AG09309 (cell line): ENCODE data around the gene AHRR.

ENCODE experiments used
- DNase-seq: peaks from one replicate; pipeline ENCODE4 v3.0.0-alpha.2; 2010; ENCODE audit warnings: low read depth
- H3K4me3 ChIP-seq: 2 replicates; pipeline ENCODE4 v1.5.1; 2011; ENCODE audit warnings: mild to moderate bottlenecking, low read depth, low read length, moderate library complexity; ENCODE audit not compliant: control insufficient read depth
- TF ChIP-seq, protein P1 (sequence below): IDR thresholded peaks from 2 replicates; pipeline ENCODE4 v1.5.1; 2011; ENCODE audit warnings: mild to moderate bottlenecking, low read depth, low read length, inconsistent platforms; ENCODE audit not compliant: insufficient read depth, control insufficient read depth; ENCODE audit errors: missing control alignments

The AHRR gene

DNA sequence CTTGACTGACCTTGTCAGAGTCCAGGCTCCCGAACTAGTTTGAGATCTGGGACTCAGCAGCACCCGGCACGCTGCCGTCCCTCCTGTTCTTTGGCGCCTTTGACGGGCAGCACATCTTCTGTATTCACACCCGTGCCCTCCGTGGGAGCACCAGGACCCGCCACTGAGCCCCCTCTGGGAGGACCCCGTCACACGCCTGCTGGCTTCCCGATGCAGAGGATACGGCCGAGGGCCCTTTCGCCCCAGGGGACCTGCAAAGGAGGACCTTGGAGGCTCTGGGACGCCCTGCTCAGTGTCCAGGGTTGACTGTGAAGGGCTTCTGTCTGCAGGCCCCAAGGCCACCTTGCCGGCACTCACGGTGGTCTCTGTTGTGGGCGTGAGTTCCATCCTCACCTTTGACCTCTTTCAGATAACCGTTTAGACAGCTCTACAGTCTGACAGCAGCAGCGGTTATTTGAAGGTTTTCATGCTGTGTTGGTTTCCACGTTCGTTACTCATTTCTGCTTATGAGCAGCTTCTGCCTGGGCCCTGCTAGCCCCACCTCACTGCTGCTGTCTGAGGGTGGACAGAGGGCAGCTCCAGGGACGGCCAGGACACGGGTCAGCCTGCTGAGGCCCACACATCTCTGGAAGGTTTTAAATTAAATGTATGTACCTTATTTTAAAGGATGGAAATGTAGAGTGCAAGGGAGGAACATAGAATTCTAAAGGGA lies 108.9 kb downstream of the AHRR start:
- DNase-seq = no peak
- H3K4me3 ChIP-seq = no peak overlapping the region
- TF ChIP-seq, protein P1, sequence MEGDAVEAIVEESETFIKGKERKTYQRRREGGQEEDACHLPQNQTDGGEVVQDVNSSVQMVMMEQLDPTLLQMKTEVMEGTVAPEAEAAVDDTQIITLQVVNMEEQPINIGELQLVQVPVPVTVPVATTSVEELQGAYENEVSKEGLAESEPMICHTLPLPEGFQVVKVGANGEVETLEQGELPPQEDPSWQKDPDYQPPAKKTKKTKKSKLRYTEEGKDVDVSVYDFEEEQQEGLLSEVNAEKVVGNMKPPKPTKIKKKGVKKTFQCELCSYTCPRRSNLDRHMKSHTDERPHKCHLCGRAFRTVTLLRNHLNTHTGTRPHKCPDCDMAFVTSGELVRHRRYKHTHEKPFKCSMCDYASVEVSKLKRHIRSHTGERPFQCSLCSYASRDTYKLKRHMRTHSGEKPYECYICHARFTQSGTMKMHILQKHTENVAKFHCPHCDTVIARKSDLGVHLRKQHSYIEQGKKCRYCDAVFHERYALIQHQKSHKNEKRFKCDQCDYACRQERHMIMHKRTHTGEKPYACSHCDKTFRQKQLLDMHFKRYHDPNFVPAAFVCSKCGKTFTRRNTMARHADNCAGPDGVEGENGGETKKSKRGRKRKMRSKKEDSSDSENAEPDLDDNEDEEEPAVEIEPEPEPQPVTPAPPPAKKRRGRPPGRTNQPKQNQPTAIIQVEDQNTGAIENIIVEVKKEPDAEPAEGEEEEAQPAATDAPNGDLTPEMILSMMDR = no peak

DNA sequence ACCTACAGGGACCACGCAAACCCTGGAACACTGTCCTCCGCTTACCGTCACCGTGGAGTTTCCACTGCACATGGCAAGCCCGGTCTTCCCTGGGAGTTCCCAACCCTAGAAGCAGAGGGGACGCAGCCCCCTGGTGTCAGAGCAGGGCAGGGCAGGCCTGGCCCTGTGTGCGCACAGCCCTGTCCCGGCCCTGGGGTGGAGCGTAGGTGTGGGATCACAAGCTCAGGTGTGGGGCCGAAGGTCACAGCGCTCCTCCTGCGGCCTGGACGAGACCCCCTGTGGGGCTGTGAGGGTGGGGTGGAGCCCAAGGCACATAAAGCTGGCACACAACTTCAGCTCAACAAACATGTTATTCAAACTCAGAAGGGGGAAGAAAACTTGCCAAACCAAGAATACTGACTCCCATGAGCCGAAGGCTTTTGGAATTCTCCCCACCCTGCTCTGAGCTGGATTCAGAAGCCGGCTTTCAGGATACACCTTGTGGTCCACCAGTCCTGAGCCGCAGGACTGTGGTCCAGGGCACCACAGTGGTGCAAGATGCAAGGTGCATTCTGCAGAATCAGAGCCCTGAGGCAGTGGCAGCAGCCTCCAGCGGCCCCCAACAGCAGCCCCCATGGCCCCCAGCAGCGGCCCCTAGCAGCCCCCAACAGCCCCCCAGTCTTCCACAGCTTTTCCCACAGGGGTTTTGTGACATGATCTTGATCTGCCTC lies 109.6 kb downstream of the AHRR start:
- no peak overlapping the region for H3K4me3 ChIP-seq
- TF ChIP-seq, protein P1 = peak; percentile 74
- DNase-seq = no peak

DNA sequence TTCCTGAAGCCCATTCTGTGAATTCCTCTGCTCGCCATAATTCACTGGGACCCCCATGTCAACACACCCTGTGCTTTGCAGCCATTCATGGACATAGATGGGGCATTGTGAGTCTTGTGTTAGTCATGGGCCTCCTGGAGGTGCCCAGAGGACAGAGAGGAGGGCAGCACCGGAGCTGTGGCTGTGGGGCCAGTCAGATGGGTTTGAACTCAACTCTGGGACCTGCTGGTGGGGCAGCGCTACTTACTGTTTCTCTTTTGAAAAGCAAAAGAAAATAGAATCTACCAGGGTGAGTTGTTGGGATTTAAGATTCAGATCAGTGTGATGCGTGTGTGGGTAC lies 110.2 kb downstream of the AHRR start:
- no peak for DNase-seq
- TF ChIP-seq, protein P1 = no peak
- H3K4me3 ChIP-seq = no peak overlapping the region

DNA sequence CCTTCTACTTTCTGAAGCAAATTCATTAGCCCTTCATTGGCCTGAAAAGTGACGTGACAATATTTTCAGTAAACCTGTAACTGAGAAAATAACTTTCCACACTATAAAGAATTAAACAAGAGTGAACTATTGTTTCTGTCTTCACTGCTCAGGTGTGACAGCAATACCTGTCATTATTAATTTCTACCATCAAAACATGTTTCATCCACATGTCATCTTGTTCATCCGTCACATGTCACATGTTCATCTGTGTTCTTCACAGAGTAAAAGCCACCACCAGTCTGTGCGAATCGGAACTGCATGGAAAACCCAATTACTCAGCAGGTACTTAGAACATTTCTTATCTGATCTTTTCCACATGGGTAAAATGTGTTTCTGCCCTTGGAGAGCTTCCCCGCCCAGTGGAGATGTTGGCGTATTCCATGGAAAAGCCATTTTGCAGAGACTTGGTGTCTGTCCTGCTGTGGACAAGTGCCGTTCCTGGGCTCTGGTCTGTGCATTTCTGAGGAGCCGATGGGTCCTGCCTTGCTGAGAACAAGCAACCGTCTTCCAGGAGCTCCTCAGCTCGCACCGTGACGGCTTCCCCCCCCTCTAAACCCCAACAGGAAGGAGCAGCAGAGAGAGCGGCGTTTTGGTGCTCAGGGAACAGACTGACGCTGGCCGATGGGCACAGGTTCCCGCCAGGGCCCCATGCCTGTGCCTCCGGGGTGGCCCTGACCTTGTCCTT lies 110.8 kb downstream of the AHRR start:
- TF ChIP-seq, protein P1 = no peak
- DNase-seq = no peak
- no peak overlapping the region for H3K4me3 ChIP-seq

- no peak overlapping the region for H3K4me3 ChIP-seq
- TF ChIP-seq, protein P1 = no peak
- no peak for DNase-seq
Observed at GRCh38 chr5:432928-433791, 111.6 kb downstream of the AHRR start.

DNA sequence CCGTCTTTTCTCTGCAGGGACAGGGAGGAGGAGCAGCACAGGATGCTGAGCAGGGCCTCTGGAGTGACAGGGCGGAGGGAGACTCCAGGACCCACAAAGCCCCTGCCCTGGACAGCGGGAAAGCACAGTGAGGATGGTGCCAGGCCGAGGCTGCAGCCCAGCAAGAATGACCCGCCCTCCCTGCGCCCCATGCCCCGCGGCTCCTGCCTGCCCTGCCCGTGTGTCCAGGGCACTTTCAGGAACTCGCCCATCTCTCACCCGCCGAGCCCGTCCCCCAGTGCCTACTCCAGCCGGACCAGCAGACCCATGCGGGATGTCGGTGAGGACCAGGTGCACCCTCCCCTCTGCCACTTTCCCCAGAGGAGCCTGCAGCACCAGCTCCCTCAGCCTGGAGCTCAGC lies 112.3 kb downstream of the AHRR start:
- TF ChIP-seq, protein P1 = no peak
- DNase-seq = no peak
- no peak overlapping the region for H3K4me3 ChIP-seq
